ACHN (cell line): ENCODE results near the gene MARCHF6.
"Not testable (repeated sequence)": the region's sequence is repeated elsewhere in the genome, so short reads cannot be mapped to it uniquely, and the experiment has no call there.

ENCODE experiments used
- DNase-seq: peaks from one replicate; pipeline ENCODE4 v3.0.0-alpha.2; 2015
- in situ Hi-C: cut with HindIII; loops from 2 replicates; pipeline ENCODE4 v1.10.0; 2017; ENCODE audit warnings: low sequenced_read_pairs, low pct_ligation_motif_present, low pct_unique_long_range_greater_than_20kb

The MARCHF6 gene

DNA sequence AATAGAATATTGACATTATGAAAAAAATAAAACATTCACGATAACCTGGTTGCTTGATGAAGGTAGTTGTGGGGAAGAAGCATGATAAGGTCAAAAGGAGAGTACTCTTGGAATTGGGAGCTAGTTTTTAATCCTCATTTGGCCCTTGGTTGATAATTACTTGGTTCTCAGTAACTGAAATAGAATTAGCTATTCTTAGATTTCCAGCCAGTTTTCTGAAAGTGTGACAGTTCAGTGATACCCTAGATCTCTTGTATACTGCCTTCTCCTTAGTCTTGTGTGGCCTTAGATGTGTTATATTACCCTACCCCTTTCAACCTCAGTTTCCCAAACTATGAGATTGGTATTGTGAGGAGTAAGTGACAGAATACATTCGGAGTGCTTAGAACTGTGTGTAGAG lies 17.4 kb downstream of the MARCHF6 start:
- no peak for DNase-seq
- in situ Hi-C loops: no loop called here

DNA sequence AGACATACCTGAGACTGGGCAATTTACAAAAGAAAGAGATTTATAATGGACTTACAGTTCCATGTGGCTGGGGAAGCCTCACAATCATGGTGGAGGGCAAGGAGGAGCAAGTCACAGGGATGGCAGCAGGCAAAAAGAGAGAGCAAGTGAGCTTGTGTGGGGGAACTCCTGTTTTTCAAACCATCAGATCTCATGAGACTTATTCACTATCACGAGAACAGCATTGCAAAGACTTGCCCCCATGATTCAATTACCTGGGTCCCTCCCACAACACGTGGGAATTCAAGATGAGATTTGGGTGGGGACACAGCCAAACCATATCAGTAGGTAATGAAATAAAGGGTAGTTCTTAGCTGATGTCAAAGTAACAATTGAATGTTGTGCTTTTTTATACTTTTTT lies 17.9 kb downstream of the MARCHF6 start:
- DNase-seq, in situ Hi-C loops: not testable (repeated sequence)

DNA sequence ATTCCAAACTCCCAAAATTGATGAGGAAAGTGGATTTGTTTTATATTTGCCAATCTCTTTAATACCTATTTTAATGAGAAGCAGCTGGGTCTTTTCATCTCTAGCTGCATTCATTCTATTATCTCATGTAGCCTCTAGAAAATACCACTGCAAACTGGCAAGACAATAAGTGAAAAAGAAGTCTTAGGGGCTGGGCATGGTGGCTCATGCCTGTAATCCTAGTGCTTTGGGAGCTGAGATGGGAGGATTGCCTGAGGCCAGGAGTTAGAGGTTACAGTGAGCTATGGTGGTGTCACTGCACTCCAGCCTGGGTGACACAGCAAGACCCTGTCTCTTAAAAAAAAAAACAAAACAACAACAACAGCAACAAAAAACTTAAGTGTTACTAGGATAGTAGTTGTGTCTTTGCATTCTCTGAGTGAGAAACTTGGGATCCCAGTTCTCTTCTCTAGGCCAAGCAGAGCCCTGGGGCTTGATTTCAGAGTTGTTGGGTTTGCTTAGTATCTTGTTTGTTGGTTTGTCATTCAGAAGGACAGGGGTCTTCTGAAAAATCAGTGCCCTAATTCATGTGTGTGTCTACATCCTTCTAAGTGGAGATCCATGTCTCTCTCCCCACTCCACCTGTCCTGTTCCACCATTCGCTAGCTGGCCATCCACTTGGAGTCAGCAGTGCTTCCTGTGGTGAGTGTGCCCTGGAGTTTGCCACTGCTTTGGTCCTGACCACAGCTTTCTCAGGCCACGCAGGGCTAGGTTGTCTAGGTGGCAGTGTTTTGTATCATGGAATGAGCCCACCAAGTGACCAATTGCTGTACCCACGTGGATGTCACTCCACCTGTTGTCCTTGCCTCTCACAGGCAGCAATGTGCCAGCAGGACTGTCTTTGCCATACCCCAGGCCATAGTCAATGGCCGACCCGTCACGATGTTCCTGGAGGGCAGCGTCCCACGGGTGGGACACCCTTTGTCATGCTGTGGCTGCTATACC lies 19.5 kb downstream of the MARCHF6 start:
- DNase-seq: no peak

GRCh38 chr5:10374046-10375022 lies 20.8 kb downstream of the MARCHF6 start:
- in situ Hi-C loops: no loop called here
- DNase-seq: no peak

More for the DNA sequence above, 19.5 kb downstream of the MARCHF6 start:
- in situ Hi-C loops: no loop called here

DNA sequence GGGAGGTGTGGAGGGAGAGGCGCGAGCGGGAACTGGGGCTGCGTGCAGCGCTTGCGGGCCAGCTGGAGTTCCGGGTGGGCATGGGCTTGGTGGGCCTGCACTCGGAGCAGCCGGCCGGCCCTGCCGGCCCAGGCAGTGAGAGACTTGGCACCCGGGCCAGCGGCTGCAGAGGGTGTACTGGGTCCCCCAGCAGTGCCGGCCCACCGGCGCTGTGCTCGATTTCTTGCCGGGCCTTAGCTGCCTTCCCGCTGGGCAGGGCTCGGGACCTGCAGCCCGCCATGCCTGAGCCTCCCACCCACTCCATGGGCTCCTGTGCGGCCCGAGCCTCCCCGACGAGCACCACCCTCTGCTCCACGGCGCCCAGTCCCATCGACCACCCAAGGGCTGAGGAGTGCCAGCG lies 21.7 kb downstream of the MARCHF6 start:
- DNase-seq, in situ Hi-C loops: not testable (repeated sequence)

DNA sequence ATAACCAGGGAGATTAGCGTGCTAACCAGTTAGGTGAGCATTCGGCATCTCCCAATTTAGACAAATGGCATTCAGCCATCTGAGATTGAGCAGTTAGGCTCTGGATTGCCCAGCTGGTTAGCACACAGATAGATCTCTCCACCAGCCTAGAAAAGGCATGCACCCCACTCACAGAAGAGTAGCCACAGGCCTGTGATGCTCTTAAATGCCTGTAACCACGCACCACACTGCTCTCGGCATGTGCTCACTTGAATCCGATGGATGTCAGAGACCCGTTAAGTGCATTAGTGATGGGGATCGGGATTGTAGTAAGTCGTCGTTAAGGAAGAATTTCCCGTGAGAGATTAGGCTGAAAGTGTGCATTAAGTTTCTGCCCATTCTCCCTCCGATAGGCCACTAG lies 23.0 kb downstream of the MARCHF6 start:
- in situ Hi-C loops: no loop called here
- DNase-seq: no peak

DNA sequence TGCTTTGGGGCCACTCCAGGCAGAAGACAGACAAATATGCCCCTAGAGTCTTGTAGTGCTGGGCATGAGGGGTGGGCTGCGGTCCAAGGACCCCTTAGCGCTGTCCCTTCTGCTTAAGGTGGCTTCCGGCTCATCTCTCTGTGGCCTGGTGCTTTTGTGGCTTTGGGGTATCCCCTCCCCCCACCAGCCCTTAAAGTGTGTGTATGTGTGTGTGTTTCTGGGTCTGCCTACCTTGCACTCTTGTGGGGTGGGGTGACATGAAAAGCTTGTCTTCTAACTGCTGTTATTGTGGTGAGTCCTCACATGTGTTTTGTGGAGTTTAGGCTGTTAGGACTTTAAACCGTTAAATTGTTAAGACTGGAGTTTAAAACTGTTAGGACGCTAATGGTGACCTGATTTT lies 23.6 kb downstream of the MARCHF6 start:
- in situ Hi-C loops: no loop called here
- DNase-seq: no peak

DNA sequence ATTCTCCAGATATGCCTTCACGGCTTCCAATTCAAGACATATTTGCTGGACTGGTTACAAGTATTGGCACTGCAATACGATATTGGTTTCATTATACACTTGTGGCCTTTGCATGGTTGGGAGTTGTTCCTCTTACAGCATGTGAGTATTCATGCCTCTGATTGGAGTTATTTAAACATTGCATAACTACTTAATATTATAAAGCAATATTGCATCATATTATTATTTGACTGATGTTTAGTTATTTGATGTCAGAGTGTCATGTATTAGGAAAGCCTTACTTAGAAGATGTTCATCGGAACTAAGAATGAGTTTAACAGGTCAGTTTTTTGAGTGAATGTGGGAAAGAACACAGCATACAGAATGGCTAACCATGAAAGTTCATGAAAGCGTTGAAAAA lies 28.3 kb downstream of the MARCHF6 start:
- in situ Hi-C loops: no loop called here
- no peak for DNase-seq

- in situ Hi-C loops: no loop called here
- no peak for DNase-seq
Observed at GRCh38 chr5:10384483-10384882, 31.0 kb downstream of the MARCHF6 start.

DNA sequence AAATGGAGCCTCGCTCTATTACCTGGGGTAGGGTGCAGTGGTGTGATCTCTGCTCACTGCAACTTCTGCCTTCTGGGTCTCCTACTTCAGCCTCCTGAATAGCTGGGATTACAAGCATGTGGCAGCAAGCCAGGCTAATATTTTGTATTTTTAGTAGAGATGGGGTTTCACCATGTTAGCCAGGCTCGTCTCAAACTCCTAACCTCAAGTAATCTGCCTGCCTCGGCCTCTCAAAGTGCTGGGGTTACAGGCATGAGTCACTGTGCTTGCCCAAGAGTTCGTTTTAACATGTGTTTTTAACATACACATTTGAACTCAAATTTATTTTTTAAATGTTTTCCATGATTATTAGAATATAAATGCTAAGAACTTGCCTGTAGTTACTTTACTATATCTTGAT lies 34.2 kb downstream of the MARCHF6 start:
- no peak for DNase-seq
- in situ Hi-C loops: no loop called here

GRCh38 chr5:10391130-10391529 lies 37.6 kb downstream of the MARCHF6 start:
- in situ Hi-C loops: no loop called here
- DNase-seq: no peak

DNA sequence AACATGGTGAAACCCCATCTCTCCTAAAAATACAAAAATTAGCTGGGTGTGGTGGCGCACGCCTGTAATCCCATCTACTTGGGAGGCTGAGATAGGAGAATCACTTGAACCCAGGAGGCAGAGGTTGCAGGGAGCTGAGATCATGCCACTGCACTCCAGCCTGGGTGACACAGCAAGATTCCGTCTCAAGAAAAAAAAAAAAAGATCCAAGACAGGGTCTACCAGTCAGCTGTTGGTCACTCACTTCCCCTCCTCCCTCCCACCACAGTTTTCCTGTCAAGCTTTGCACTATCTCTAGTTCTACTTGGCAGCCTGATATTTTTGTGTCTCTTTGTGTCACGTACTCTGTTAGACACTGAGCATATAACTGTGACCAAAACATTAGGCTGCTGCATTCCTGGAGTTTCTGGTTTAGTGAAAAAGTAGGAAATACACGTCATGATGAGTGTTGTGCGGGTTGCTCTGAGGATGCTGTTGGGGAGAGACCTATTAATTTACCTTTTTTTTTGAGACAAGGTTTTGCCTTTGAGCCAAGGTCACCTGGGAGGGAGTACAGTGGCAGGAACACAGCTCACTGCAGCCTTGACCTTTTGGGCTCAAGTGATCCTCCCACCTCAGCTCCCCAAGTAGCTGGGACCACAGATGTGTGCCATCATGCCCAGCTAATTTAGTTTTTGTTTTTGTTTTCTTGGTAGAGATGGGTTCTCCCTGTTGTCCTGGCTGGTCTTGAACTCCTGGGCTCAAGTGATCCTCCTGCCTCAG lies 39.3 kb downstream of the MARCHF6 start:
- in situ Hi-C loops, DNase-seq: not testable (repeated sequence)

- DNase-seq: no peak
- in situ Hi-C loops: no loop called here
Observed at GRCh38 chr5:10393491-10393890, 40.0 kb downstream of the MARCHF6 start.

GRCh38 chr5:10396552-10396951 lies 43.1 kb downstream of the MARCHF6 start:
- DNase-seq: no peak
- in situ Hi-C loops: no loop called here

GRCh38 chr5:10399839-10400238 lies 46.3 kb downstream of the MARCHF6 start:
- in situ Hi-C loops: no loop called here
- DNase-seq: no peak

DNA sequence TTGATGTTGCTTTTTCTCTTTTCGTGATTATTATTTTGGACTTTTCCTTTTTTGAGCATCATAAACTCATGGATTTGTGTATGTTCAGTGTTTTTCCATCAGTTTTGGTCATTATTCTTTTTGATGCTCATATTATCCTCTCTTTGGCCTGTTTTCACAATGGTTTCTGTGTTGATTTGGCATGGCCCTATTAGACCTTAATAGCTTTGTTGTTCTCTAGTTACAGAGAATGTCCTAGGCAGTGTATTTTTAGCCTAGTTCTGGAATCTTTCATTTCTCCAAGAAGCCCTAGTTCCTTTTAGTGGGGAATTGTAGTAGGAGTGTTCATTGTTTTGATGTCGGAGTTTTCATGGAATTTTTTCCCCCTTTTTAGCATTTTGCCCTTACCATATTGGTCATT lies 46.9 kb downstream of the MARCHF6 start:
- DNase-seq: no peak
- in situ Hi-C loops: no loop called here

- in situ Hi-C loops: no loop called here
- DNase-seq: no peak
Observed at GRCh38 chr5:10400831-10401230, 47.3 kb downstream of the MARCHF6 start.

GRCh38 chr5:10401498-10401897 lies 48.0 kb downstream of the MARCHF6 start:
- in situ Hi-C loops: no loop called here

More at GRCh38 chr5:10401498-10401897, 48.0 kb downstream of the MARCHF6 start:
- no peak for DNase-seq
